ENCODE measurements around the gene PHKB. TPM values are rescaled to one million over a fixed set of nuclear protein-coding genes. Genes with fewer than 3 reads are reported as not detected.
"Not testable (repeated sequence)": the region's sequence is repeated elsewhere in the genome, so short reads cannot be mapped to it uniquely, and the experiment has no call there.

Gene PHKB
- polyA plus RNA-seq, 1 experiment: 78.7 TPM

DNA sequence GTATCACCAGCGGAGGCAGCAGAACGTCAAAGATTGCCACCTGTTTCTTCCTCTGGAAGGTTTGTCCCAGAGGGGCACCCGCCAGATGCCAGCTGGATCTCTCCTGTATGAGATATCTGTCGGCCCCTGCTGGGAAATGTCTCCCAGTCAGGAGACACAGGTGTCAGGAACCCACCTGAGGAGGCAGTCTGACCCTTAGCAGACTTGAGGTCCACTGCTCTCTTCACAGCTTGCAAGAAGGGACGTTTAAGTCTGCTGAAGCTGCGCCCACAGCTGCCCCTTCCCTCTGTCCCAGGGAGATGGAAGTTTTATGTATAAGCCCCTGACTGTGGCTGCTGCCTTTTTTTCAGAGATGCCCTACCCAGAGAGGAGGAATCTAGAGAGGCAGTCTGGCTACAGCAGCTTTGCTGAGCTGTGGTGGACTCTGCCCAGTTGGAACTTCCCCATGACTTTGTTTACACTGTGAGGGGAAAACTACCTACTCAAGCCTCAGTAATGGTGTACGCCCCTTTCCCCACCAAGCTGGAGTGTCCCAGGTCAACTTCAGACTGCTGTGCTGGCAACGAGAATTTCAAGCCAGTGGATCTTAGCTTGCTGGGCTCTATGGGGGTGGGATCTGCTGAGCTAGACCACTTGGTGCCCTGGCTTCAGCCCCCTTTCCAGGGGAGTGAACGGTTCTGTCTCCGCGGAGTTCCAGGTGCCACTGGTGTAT lies 92.9 kb downstream of the PHKB start:
- H3K27me3 ChIP-seq (ENCODE audit: control insufficient read depth, insufficient read depth, low read length): no peaks in the 10 kb centered on the region
- H3K9me3 ChIP-seq (ENCODE audit: control insufficient read depth, insufficient read depth, low read length): no peaks in the 10 kb centered on the region
- POLR2A ChIA-PET: no interaction called here
- no peak for TF ChIP-seq CTCF (IDR thresholded peaks at IDR 0.05; ENCODE audit: low read depth, low read length)
- no peak overlapping the region for H3K4me3 ChIP-seq (ENCODE audit: low read depth, low read length)
- CTCF ChIA-PET: interaction anchor here (1.4 kb wide), 1 partner anchor 413 kb away, joined by 3 read pairs; no protein-coding TSS in a partner anchor
- DNase-seq (ENCODE audit: low read depth, low spot score): no peak
- no peak overlapping the region for H3K27ac ChIP-seq (ENCODE audit: low read depth, low read length)

DNA sequence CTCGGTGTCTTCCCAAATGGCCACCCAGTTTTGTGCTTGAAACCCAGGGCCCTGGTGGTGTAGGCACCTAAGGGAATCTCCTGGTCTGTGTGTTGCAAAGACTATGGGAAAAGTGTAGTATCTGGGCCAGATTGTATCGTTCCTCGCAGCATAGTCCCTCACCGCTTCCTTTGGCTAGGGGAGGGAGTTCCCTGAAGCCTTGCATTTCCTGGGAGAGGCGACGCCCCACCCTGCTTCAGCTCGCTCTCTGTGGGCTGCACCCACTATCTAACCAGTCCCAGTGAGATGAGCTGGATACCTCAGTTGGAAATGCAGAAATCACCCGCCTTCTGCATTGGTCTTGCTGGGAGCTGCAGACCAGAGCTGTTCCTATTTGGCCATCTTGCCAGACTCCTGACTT lies 93.5 kb downstream of the PHKB start:
- H3K27me3 ChIP-seq (ENCODE audit: control insufficient read depth, insufficient read depth, low read length); POLR2A ChIA-PET; H3K4me3 ChIP-seq (ENCODE audit: low read depth, low read length); DNase-seq (ENCODE audit: low read depth, low spot score); H3K9me3 ChIP-seq (ENCODE audit: control insufficient read depth, insufficient read depth, low read length); H3K27ac ChIP-seq (ENCODE audit: low read depth, low read length): not testable (repeated sequence)
- CTCF ChIA-PET: interaction anchor here (1.0 to 1.4 kb wide), 2 partner anchors 11 to 413 kb away, joined by 3 read pairs; no protein-coding TSS in a partner anchor

DNA sequence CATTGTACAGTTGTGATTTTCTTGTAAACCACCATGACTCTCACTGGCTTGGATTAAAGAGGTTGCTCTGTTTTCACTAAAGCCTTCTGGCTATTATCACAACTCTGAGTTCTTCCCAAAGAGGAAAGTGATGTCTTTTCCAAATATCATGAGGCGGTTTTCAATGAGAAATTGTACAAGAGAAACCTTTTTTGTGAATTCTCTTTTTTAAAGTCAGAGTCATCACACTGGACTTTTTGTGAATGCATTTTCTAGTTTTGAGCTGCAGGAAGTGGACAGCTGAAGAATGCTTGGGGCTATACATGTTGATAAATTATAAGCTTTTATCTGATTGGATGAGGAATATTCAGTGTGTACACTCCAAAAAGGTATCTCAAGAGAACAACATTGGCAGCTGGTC lies 100.2 kb downstream of the PHKB start:
- CTCF ChIA-PET: no interaction called here

GRCh38 chr16:47562366-47562765 lies 101.2 kb downstream of the PHKB start:
- DNase-seq (ENCODE audit: low read depth, low spot score): no peak
- no peak for TF ChIP-seq CTCF (IDR thresholded peaks at IDR 0.05; ENCODE audit: low read depth, low read length)
- Histone ChIP-seq H3K9me3 (ENCODE audit: control insufficient read depth, insufficient read depth, low read length) (no peaks in the 10 kb centered on the region), H3K27ac (ENCODE audit: low read depth, low read length) (no peak overlapping the region), H3K27me3 (ENCODE audit: control insufficient read depth, insufficient read depth, low read length) (no peaks in the 10 kb centered on the region), H3K4me3 (ENCODE audit: low read depth, low read length) (no peak overlapping the region)
- ChIA-PET POLR2A (no interaction called here), CTCF (no interaction called here)

More for the DNA sequence above, 100.2 kb downstream of the PHKB start:
- Histone ChIP-seq H3K4me3 (ENCODE audit: low read depth, low read length) (no peak overlapping the region), H3K27me3 (ENCODE audit: control insufficient read depth, insufficient read depth, low read length) (no peaks in the 10 kb centered on the region), H3K9me3 (ENCODE audit: control insufficient read depth, insufficient read depth, low read length) (no peaks in the 10 kb centered on the region), H3K27ac (ENCODE audit: low read depth, low read length) (no peak overlapping the region)
- DNase-seq (ENCODE audit: low read depth, low spot score): no peak
- no peak for TF ChIP-seq CTCF (IDR thresholded peaks at IDR 0.05; ENCODE audit: low read depth, low read length)
- POLR2A ChIA-PET: no interaction called here

GRCh38 chr16:47565454-47565853 lies 104.3 kb downstream of the PHKB start:
- Histone ChIP-seq H3K27me3 (ENCODE audit: control insufficient read depth, insufficient read depth, low read length) (no peaks in the 10 kb centered on the region), H3K9me3 (ENCODE audit: control insufficient read depth, insufficient read depth, low read length) (no peaks in the 10 kb centered on the region), H3K4me3 (ENCODE audit: low read depth, low read length) (no peak overlapping the region), H3K27ac (ENCODE audit: low read depth, low read length) (no peak overlapping the region)
- no peak for DNase-seq (ENCODE audit: low read depth, low spot score)
- ChIA-PET POLR2A (no interaction called here), CTCF (interaction anchor here (1.0 kb wide), 1 partner anchor 10 kb away, joined by 3 read pairs; no protein-coding TSS in a partner anchor)
- no peak for TF ChIP-seq CTCF (IDR thresholded peaks at IDR 0.05; ENCODE audit: low read depth, low read length)
